Measurements from ENCODE around the gene ZNF438.
"Not testable (repeated sequence)": the region's sequence is repeated elsewhere in the genome, so short reads cannot be mapped to it uniquely, and the experiment has no call there.

ZNF438 gene

GRCh38 chr10:31031558-31032257 is at the start of gene ZNF438:
ZNF438 (minus strand) TSS chr10:31031865; CDS start chr10:30877034, 154,831 bp downstream.
- DNase-seq (ENCODE audit: low read depth in 2 of 2): peak; percentile 85 to 92

GRCh38 chr10:31076610-31076988 is 44.9 kb upstream of the ZNF438 start:
- DNase-seq (ENCODE audit: low read depth in 2 of 2): no peak

GRCh38 chr10:31075881-31076609 is 44.4 kb upstream of the ZNF438 start:
- DNase-seq (ENCODE audit: low read depth in 2 of 2): no peak

- no peak for DNase-seq (ENCODE audit: low read depth in 2 of 2)
Observed at GRCh38 chr10:31075434-31075833, 43.8 kb upstream of the ZNF438 start.

- DNase-seq (ENCODE audit: low read depth in 2 of 2): no peak
Observed at GRCh38 chr10:31074722-31075086, 43.0 kb upstream of the ZNF438 start.

- DNase-seq (ENCODE audit: low read depth in 2 of 2): no peak
Observed at GRCh38 chr10:31073996-31074721, 42.5 kb upstream of the ZNF438 start.

GRCh38 chr10:31073211-31073610 is 41.5 kb upstream of the ZNF438 start:
- no peak for DNase-seq (ENCODE audit: low read depth in 2 of 2)

GRCh38 chr10:31072451-31072850 is 40.8 kb upstream of the ZNF438 start:
- no peak for DNase-seq (ENCODE audit: low read depth in 2 of 2)

GRCh38 chr10:31071232-31072005 is 39.8 kb upstream of the ZNF438 start:
- DNase-seq (ENCODE audit: low read depth in 2 of 2): no peak

- no peak for DNase-seq (ENCODE audit: low read depth in 2 of 2)
Observed at GRCh38 chr10:31070691-31071090, 39.0 kb upstream of the ZNF438 start.

GRCh38 chr10:31070025-31070424 is 38.4 kb upstream of the ZNF438 start:
- no peak for DNase-seq (ENCODE audit: low read depth in 2 of 2)

GRCh38 chr10:31069411-31069810 is 37.7 kb upstream of the ZNF438 start:
- no peak for DNase-seq (ENCODE audit: low read depth in 2 of 2)

- no peak for DNase-seq (ENCODE audit: low read depth in 2 of 2)
Observed at GRCh38 chr10:31064348-31064747, 32.7 kb upstream of the ZNF438 start.

GRCh38 chr10:31063841-31064240 is 32.2 kb upstream of the ZNF438 start:
- no peak for DNase-seq (ENCODE audit: low read depth in 2 of 2)

- DNase-seq (ENCODE audit: low read depth in 2 of 2): no peak
Observed at GRCh38 chr10:31062856-31063255, 31.2 kb upstream of the ZNF438 start.

- no peak for DNase-seq (ENCODE audit: low read depth in 2 of 2)
Observed at GRCh38 chr10:31061941-31062340, 30.3 kb upstream of the ZNF438 start.

GRCh38 chr10:31058795-31059703 is 27.4 kb upstream of the ZNF438 start:
- DNase-seq (ENCODE audit: low read depth in 2 of 2): no peak

GRCh38 chr10:31056678-31057077 is 25.0 kb upstream of the ZNF438 start:
- not testable (repeated sequence) for DNase-seq (ENCODE audit: low read depth in 2 of 2)

GRCh38 chr10:31055573-31056251 is 24.0 kb upstream of the ZNF438 start:
- no peak for DNase-seq (ENCODE audit: low read depth in 2 of 2)

GRCh38 chr10:31051703-31052102 is 20.0 kb upstream of the ZNF438 start:
- DNase-seq (ENCODE audit: low read depth in 2 of 2): no peak

All from stimulated activated CD4-positive, alpha-beta T cell treated with anti-CD3 and anti-CD28 coated beads, Interleukin-1b, Interleukin-23, amount 100 ng/mL, for 1 hour (primary cell).